Gastrocnemius medialis (tissue), 4 donors: Measurements from ENCODE around the gene SH3TC1. TPM values are rescaled to one million over a fixed set of nuclear protein-coding genes. Genes with fewer than 3 reads are reported as not detected.

Source experiments
- ATAC-seq, 2 donors: fragments of 150-250 bp; one replicate each; pipeline ENCODE4 v1.9.1; 2016
- DNase-seq, 2 donors: peaks; one replicate each; pipeline ENCODE4 v3.0.0-alpha.2; 2019
- H3K27ac ChIP-seq, 4 donors: fragments of 200-600 bp; sonication (generic); 1 replicate in 1 of 4; 2 replicates in 3 of 4; pipeline ENCODE4 v1.5.1; 2016 to 2018; ENCODE audit warnings: mild to moderate bottlenecking in 2 of 4, moderate library complexity in 1 of 4
- H3K27me3 ChIP-seq, 3 donors: fragments of 200-600 bp; sonication (generic) in 2 of 3; 1 replicate in 1 of 3; 2 replicates in 2 of 3; pipeline versions ENCODE4 v1.5.1 to v1.6.0; 2016 to 2019; ENCODE audit warnings: mild to moderate bottlenecking in 1 of 3, moderate library complexity in 1 of 3
- H3K36me3 ChIP-seq, 2 donors: fragments of 200-600 bp; sonication (generic) in 1 of 2; one replicate each; pipeline ENCODE4 v1.5.1; 2017 to 2018
- H3K4me1 ChIP-seq, 2 donors: fragments of 200-600 bp; sonication (generic) in 1 of 2; one replicate each; pipeline ENCODE4 v1.5.1; 2016 to 2017; ENCODE audit warnings: mild to moderate bottlenecking in 2 of 2
- H3K4me3 ChIP-seq, 4 donors: fragments of 200-600 bp; sonication (generic) in 3 of 4; 1 replicate in 1 of 4; 2 replicates in 3 of 4; pipeline ENCODE4 v1.5.1; 2016 to 2019; ENCODE audit warnings: mild to moderate bottlenecking in 2 of 4
- H3K9me3 ChIP-seq, 3 donors: fragments of 200-600 bp; sonication (generic) in 2 of 3; 1 replicate in 1 of 3; 2 replicates in 2 of 3; pipeline ENCODE4 v1.5.1; 2016 to 2019
- POLR2A ChIP-seq, 2 donors: fragments of 450-650 bp; IDR thresholded peaks; one replicate each; pipeline ENCODE4 v1.6.1; 2017; ENCODE audit warnings: antibody characterized with exemption in 2 of 2, mild to moderate bottlenecking in 2 of 2, moderate library complexity in 2 of 2
- in situ Hi-C, 4 donors: fragments of 200-750 bp; cut with MboI; loops; one replicate each; pipeline versions ENCODE4 v1.15.0 to v1.8.0; 2017; ENCODE audit warnings: low sequenced_read_pairs in 4 of 4
- intact Hi-C: fragments of 100-400 bp; cut with DNase I; formaldehyde crosslinking; loops from one replicate; pipeline ENCODE4 v1.15.1; 2023; ENCODE audit warnings: low total_unique reads
- total RNA-seq, 4 donors: library from RNA; depleted of rRNA; stranded (reverse); fragments of >200 nt; gene quantifications; one replicate each; pipeline versions ENCODE4 v1.1.0 to v1.2.3, GENCODE V29; 2016
- TF ChIP-seq, protein P1 (sequence below), 5 experiments: fragments of 450-650 bp in 3 of 5; fragments of 200-600 bp in 2 of 5; sonication (generic) in 2 of 5; IDR thresholded peaks in 4 of 5; conservative IDR thresholded peaks in 1 of 5; 1 replicate in 4 of 5; 2 replicates in 1 of 5; pipeline ENCODE4 v1.5.1; 2016 to 2019; ENCODE audit warnings: antibody characterized with exemption in 5 of 5, mild to moderate bottlenecking in 3 of 5, moderate library complexity in 3 of 5

The SH3TC1 gene
- total RNA-seq, 4 donors from 2014 or later = 2.9 to 8.5 (median 5.8) TPM

DNA sequence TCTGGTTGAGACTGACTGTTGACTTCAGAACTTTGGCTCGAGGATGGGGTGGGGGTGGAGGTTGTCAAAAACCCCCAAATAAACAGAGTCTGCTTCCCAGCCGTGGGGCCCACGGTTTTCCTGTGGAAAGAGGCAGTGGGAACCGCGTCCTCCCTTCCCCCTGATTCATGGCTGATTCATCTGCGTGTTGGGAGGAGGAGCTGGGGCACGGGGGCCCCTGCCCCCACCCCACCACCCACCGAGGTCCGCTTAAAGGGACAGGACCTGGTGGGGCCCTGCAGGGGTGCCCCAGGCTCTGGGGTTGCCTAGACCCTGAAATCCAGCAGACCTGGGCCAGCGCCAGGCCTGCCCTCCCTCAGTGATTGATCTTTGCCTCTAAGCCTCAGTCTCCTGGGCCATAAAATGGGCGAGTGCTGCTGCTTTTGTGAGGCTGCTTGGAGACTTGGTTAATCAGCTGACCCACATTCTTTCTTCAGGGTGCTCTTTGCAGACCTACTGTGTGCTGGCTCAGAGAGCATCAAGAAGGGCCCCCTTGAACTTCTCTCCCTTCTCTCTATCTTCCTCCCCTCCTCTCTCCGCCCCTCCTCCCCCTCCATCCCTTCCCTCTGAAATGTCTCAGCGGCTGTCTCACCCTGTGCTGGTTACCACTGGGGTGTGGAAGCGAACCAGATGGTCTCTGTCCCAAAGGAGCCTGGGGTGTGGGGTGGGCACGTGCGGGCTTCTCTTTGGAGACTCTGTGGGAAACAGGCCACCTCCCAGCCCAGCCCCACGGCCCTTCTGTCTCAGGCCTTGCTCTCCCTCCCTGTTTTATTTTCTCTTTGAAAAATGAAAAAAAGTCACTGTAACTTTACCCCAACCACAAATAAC lies 79.6 kb downstream of the SH3TC1 start:
- Histone ChIP-seq H3K4me1 (peaks cover 40% of the 10 kb centered on the region in 2 donors), H3K9me3 (no peaks in the 10 kb centered on the region), H3K4me3 (no peak overlapping the region), H3K36me3 (no peaks in the 10 kb centered on the region), H3K27me3 (no peaks in the 10 kb centered on the region), H3K27ac (peak overlapping the region in 1 of 4 donors; percentile 44)
- in situ Hi-C loops (no loop called here), intact Hi-C loops (loop anchor here (5.0 kb wide), 1 partner anchor 64 kb away; no protein-coding TSS in a partner anchor)
- DNase-seq (no peak), ATAC-seq (no peak)
- TF ChIP-seq, protein P1, sequence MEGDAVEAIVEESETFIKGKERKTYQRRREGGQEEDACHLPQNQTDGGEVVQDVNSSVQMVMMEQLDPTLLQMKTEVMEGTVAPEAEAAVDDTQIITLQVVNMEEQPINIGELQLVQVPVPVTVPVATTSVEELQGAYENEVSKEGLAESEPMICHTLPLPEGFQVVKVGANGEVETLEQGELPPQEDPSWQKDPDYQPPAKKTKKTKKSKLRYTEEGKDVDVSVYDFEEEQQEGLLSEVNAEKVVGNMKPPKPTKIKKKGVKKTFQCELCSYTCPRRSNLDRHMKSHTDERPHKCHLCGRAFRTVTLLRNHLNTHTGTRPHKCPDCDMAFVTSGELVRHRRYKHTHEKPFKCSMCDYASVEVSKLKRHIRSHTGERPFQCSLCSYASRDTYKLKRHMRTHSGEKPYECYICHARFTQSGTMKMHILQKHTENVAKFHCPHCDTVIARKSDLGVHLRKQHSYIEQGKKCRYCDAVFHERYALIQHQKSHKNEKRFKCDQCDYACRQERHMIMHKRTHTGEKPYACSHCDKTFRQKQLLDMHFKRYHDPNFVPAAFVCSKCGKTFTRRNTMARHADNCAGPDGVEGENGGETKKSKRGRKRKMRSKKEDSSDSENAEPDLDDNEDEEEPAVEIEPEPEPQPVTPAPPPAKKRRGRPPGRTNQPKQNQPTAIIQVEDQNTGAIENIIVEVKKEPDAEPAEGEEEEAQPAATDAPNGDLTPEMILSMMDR (IDR thresholded peaks at IDR 0.05 in 4 of 5, conservative IDR thresholded peaks at IDR 0.05 in 1 of 5) = no peak
- TF ChIP-seq POLR2A (IDR thresholded peaks at IDR 0.05) = no peak

DNA sequence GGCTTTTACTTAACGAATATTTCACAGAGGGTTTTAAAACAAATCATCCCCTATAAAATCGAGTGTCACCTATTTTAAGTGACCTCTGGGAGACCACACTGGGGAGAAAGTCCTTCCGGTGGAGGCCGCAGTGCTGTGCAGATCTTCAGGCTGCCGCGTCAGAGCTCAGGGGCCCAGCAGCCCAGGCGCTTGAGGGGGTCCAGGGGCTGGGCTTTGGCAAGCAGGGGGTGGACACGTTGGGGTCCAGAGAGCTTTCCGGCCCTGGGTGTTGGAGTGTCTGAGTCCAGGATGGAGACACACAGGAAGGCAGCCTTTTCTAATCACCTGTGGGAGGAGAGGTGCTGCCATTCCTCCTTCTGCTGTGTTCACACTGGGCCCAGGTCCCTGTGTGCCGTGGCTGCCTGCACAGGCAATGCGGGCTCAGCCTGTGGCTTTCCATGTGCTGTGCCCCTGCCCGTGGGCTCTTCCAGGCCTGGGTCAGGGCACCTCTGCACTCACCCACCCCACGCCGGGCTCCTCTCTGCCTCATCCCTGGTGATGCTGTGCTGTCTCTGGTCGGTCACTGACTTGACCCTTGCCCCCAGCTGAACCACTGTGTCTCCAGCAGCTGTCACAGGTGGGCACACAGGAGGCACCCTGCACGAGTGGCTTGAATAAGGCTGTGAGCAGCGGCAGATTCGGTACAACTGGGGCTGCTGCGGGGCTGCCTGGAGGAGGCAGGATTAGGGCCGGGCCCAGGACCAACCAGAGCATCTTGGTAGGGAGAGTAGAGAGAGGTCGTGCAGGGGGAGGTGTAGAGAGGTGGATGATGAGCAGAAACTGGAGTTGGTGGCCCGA lies 80.4 kb downstream of the SH3TC1 start:
- intact Hi-C loops (loop anchor here (5.0 kb wide), 1 partner anchor 63 kb away; no protein-coding TSS in a partner anchor), in situ Hi-C loops (no loop called here)
- H3K36me3 ChIP-seq = no peaks in the 10 kb centered on the region
- TF ChIP-seq, protein P1 (IDR thresholded peaks at IDR 0.05 in 4 of 5, conservative IDR thresholded peaks at IDR 0.05 in 1 of 5) = no peak
- TF ChIP-seq POLR2A (IDR thresholded peaks at IDR 0.05) = no peak
- ATAC-seq (no peak), DNase-seq (no peak)
- no peaks in the 10 kb centered on the region for H3K9me3 ChIP-seq
- no peak overlapping the region for H3K4me3 ChIP-seq
- H3K27me3 ChIP-seq = no peaks in the 10 kb centered on the region
- peaks cover 35 to 37% of the 10 kb centered on the region in 2 donors for H3K4me1 ChIP-seq
- no peak overlapping the region for H3K27ac ChIP-seq

DNA sequence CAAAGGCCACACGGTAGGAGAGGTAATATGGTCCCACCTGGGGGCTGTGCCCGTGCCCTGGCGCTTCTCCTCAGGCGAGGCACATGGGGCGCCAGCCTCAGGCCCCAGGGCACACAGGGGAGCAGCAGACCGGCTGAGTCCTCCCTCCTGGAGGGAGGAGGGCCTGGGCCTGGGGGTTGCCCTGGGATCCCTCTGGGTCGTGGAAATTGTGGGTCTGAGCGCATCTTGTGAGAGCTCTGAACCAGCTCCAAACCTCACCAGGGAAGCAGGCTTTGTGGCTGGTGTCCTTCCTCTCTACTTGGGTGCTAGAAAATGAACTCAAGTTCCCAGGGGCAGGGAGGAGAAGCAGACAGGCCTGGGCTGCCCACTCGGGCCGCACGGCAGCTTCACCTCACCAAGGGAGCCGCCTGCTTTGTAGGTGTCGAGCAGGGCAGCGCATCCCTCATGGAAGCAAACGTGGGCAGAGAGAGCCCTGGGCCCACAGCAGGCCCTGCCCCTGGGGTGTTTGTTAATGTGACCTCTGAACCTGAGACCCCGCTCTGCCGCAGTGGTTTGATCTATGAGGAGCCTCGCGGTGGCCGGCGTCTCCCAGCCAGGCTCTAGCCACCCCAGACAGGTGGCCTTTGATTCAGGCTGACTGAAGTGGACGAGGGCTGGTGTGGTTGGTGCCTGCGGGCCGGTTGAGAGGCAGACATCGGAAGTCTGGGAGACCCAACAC lies 81.2 kb downstream of the SH3TC1 start:
- DNase-seq = no peak
- H3K4me1 ChIP-seq = peaks cover 27 to 30% of the 10 kb centered on the region in 2 donors
- no peaks in the 10 kb centered on the region for H3K36me3 ChIP-seq
- intact Hi-C loops = no loop called here
- H3K4me3 ChIP-seq = no peak overlapping the region
- ATAC-seq = no peak
- H3K27me3 ChIP-seq = no peaks in the 10 kb centered on the region
- H3K9me3 ChIP-seq = no peaks in the 10 kb centered on the region
- no peak overlapping the region for H3K27ac ChIP-seq
- TF ChIP-seq, protein P1 (IDR thresholded peaks at IDR 0.05 in 4 of 5, conservative IDR thresholded peaks at IDR 0.05 in 1 of 5) = no peak
- TF ChIP-seq POLR2A (IDR thresholded peaks at IDR 0.05) = no peak
- in situ Hi-C loops = no loop called here

DNA sequence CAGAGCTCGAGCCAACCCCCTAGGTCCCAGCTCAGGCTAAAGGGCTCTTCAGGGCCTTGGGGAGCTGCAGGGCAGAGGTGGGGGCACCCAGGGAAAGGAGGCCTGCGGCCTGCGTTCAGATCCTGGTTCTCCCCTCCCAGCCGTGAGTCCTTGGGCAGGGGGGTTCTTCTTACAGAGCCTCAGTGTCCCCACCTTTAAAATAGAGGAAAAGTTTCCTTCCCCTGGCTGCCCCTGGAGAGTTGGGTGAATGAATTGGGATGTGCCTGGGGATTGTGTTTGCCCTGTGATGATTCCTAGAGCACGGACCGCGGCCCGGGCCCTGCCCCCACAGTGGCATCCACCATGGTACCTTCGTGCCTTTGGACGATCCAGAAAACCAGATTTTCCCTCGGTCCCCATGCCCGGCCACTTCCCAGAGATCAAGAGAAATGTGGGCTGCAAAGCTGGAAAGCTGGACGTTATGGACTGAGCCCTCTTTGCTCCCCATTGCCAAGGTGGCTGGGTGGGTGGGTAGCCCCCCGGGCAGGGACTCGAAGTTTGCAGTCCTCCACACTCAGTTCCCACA lies 81.9 kb downstream of the SH3TC1 start:
- H3K27me3 ChIP-seq = no peaks in the 10 kb centered on the region
- ATAC-seq (no peak), DNase-seq (no peak)
- no peak for TF ChIP-seq POLR2A (IDR thresholded peaks at IDR 0.05)
- TF ChIP-seq, protein P1 (IDR thresholded peaks at IDR 0.05 in 4 of 5, conservative IDR thresholded peaks at IDR 0.05 in 1 of 5) = no peak
- intact Hi-C loops (no loop called here), in situ Hi-C loops (no loop called here)
- H3K9me3 ChIP-seq = no peaks in the 10 kb centered on the region
- H3K36me3 ChIP-seq = no peaks in the 10 kb centered on the region
- H3K4me3 ChIP-seq = no peak overlapping the region
- H3K4me1 ChIP-seq = peaks cover 21 to 24% of the 10 kb centered on the region in 2 donors
- H3K27ac ChIP-seq = peak overlapping the region in 1 of 4 donors; percentile 43
